Brain pericyte (primary cell): ENCODE data around the gene DDX39A.
"Not testable (repeated sequence)": the region's sequence is repeated elsewhere in the genome, so short reads cannot be mapped to it uniquely, and the experiment has no call there.

Source experiments
- DNase-seq: peaks from one replicate; pipeline ENCODE4 v3.0.0-alpha.2; 2012; ENCODE audit warnings: low read depth, low spot score

The DDX39A gene

GRCh38 chr19:14385492-14385891 is 33.6 kb downstream of the DDX39A start:
- no peak for DNase-seq

DNA sequence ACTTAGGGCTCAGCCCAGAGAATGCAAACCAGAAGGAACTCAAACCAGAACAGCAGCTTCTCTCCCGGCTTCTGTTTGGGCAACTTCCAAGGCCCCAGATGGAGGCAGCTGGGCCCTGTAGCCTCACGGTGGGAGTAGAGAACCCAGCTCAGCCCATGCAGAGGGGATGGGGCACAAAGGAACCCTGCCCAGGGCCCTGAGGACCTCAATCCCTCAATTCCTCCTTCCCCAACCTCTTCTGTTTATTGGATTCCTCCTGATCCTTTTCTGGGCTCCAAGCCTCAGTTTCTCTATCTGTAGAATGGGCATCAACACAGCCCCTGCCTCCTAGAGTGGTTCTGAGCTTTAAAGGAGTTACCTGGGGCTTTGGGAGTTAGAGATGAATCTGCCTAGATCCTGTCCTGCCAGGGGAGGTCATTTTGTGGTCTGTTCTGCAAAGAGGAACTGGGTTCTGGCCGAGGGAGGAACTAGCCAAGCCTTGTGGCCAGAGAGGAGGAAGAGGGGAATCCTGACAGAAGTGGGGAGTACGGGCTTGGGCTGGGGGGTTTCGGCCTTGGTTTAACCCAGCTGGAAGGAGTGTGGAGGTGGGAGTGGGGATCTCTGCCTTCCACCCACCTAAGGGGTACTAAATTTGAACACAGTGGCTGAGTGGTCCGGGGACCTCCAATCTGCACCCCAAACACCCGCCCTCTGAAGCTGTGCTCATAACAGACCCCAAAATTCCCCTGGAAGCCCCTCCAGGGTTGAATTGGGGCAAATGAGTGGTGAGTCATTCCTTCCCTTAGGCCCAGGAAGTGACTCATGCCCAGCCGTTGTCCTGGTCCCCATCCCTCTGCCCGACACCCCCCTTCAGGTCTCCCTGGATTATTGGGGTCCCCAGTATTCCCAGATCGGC is 35.2 kb downstream of the DDX39A start:
- DNase-seq: no peak

- DNase-seq: no peak
Measured at GRCh38 chr19:14381689-14382474, 37.3 kb downstream of the DDX39A start.

GRCh38 chr19:14379294-14380065 is 39.7 kb downstream of the DDX39A start:
- no peak for DNase-seq

DNA sequence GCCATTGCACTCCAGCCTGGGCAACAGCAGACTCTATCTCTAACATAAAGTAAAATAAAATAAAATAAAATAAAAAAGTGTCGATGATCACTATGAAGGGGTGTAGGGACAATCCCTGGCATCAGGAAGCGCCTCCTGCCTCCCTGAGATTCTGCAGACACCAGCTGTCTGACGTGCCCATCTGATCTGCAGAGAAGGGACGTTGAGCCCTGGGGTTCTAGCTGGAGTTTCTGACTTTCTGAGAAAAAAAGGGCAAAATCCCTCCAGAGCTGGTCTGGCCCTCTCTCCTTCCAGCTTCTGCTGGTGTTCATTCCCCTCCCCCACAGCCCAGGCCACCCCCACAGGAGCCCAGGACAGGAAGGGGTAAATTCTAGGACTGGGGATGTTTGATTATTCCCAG is 40.3 kb downstream of the DDX39A start:
- DNase-seq: no peak

- DNase-seq: no peak
Measured at GRCh38 chr19:14377883-14378328, 41.2 kb downstream of the DDX39A start.

GRCh38 chr19:14375582-14376291 is 43.4 kb downstream of the DDX39A start:
- DNase-seq: no peak

- DNase-seq: no peak
Measured at GRCh38 chr19:14375055-14375581, 44.0 kb downstream of the DDX39A start.

DNA sequence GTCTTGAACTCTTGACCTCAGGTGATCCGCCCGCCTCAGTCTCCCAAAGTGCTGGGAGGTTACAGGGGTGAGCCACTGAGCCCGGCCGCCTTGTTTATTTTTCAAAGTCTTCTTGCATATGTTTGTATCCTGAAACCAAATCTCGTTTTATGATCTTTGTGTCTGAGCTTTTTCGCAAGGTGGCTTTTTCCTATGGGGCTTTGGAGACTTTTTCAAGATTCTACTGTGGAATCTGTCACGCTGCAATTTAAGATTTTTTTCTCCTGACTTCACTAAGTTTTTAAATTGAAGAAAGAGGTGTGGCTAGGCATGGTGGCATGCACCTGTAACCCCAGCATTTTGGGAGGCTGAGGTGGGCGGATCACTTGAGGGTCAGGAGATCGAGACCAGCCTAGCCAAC is 44.8 kb downstream of the DDX39A start:
- DNase-seq: not testable (repeated sequence)

GRCh38 chr19:14372384-14373077 is 46.6 kb downstream of the DDX39A start:
- not testable (repeated sequence) for DNase-seq

DNA sequence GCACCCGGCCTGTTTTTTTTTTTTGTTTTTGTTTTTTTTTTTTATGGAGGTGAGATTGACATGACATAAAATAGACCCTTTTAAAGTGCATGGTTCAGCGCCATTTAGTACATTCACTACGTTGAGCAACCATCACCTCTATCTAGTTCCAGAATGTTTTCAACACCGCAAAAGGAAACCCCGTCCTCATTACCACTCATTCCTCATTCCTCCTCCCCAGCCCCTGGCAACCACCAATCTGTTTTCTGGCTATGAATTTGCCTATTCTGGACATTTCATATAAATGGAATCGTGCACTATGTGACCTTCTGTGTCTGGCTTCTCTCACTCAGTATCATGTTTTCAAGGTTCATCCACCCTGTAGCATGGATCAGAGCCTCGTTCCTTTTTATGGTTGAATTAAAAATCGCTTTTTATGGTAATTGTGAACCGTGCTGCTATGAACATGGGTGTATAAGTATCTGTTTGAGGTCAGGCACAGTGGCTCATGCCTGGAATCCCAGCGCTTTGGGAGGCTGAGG is 47.8 kb downstream of the DDX39A start:
- DNase-seq: no peak

DNA sequence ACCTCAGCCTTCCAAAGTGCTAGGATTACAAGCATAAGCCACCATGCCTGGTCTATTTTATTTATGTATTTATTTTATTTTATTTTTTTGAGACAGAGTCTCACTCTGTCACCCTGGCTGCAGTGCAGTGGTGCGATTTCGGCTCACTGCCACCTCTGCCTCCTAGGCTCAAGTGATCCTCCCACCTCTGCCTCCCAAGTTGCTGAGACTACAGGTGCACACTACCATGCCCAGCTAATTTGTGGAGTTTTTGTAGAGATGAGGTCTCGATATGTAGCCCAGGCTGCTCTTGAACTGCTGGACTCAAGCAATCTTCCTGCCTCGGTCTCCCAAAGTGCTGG is 48.2 kb downstream of the DDX39A start:
- no peak for DNase-seq

GRCh38 chr19:14370169-14370939 is 48.8 kb downstream of the DDX39A start:
- no peak for DNase-seq

DNA sequence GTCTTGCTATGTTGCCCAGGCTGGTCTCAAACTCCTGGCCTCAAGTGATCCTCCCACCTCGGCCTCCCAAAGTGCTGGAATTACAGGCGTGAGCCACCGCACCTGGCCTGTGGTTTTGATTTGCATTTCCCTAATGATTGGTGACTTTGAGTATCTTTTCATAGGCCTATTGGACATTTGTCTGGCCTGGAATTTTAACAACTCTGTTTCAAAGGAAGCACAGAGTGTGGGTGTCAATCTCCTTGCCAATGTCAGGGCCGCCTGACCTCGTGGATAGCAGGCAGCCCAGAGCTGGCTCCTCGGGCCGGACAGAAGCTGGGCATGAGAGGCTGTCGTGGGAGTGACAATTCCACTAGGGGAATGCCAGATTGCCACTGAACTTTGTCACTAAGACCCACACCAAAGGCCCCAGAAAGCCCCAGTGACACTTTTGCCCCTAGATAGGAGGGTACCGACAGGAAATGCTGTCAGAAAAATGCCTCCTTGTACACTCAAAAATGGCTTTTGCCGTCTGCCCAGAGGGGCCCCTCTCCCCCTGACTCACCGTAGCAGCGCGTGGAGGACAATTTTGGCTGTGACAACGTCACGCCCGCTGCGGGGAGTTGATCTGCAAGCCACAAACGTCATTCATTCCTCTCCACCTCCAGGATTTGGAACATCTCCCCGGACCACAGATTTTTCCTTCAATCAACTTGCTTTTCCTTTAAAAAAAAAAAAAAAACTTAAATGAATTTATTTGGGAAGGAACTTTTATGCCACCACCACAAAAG is 49.6 kb downstream of the DDX39A start:
- DNase-seq: no peak

GRCh38 chr19:14368011-14368513 is 51.1 kb downstream of the DDX39A start:
- no peak for DNase-seq

DNA sequence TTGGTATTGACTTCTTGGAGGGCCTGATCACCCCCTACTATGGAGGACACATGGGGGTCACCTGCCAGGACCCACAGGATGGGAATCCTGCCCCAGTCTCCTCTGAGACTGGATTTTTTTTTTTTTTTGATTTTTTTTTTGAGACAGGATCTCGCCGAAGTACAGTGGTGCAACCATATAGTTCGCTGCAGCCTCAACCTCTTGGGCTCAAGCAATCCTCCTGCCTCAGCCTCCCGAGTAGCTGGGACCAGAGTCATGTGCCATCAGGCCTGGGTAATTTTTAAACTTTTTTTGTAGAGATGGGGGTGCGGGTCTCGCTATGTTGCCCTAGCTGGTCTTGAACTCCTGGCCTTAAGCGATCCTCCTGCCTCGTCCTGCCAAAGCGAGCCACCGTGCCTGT is 52.1 kb downstream of the DDX39A start:
- DNase-seq: no peak

- DNase-seq: peak; percentile 41
Measured at GRCh38 chr19:14366529-14366928, 52.6 kb downstream of the DDX39A start.

DNA sequence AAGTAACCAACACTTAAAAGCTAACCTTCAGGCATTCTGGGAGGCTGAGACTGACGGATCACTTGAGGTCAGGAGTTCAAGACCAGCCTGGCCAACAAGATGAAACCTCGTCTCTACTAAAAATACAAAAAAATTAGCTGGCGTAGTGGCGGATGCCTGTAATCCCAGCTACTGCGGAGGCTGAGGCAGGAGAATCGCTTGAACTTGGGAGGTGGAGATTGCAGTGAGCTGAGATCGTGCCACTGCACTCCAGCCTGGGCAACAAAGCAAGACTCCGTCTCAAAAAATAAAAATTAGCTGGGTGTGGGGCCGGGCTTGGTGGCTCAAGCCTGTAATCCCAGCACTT is 55.1 kb downstream of the DDX39A start:
- not testable (repeated sequence) for DNase-seq
